Stimulated activated CD4-positive, alpha-beta T cell treated with anti-CD3 and anti-CD28 coated beads, Interleukin-2, amount 100 ng/mL, for 24 hours (primary cell): ENCODE results near the gene HMGXB3.

ENCODE experiments used
- DNase-seq, 2 donors: peaks; one replicate each; pipeline ENCODE4 v3.0.0-alpha.2; 2020

The HMGXB3 gene

GRCh38 chr5:149982505-149982904, 18.0 kb upstream of the HMGXB3 start:
- no peak for DNase-seq

DNA sequence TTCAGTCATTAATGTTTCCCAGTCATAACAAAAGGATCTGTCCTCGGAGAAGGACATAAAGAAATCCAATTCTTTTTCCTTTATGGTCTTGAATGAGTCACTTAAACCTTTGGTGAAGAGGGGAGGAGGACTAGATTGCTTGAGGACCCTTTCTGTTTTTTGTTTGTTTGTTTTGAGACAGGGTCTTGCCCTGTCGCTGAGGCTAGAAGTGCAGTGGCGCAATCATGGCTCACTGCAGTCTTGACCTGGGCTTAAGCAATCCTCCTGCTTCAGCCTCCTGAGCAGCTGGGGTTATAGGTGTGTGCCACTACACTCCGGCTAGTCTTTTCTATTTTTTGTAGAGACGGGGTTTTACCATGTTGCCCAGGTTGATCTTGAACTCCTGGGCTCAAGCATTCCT, 12.4 kb upstream of the HMGXB3 start:
- no peak for DNase-seq

GRCh38 chr5:149990518-149991376, 9.8 kb upstream of the HMGXB3 start:
- peak; percentile 70 to 72 for DNase-seq

DNA sequence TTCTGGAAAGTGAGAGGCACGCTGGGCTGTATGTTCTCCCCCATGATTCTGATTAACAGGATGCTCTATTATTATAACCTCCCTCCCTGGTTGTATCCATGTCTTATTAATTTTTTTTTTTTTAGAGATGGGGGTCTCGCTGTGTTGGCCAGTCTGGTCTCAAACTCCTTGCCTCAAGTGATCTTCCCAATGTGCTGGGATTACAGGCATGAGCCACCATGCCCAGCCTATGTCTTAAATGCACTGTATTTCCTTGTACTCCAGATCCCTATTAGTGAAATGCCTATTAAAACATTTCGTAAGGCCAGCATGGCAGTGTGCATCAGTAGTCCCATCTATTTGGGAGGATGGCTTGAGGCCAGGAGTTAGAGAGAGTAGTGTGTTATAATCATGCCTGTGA, 7.1 kb upstream of the HMGXB3 start:
- no peak for DNase-seq

DNA sequence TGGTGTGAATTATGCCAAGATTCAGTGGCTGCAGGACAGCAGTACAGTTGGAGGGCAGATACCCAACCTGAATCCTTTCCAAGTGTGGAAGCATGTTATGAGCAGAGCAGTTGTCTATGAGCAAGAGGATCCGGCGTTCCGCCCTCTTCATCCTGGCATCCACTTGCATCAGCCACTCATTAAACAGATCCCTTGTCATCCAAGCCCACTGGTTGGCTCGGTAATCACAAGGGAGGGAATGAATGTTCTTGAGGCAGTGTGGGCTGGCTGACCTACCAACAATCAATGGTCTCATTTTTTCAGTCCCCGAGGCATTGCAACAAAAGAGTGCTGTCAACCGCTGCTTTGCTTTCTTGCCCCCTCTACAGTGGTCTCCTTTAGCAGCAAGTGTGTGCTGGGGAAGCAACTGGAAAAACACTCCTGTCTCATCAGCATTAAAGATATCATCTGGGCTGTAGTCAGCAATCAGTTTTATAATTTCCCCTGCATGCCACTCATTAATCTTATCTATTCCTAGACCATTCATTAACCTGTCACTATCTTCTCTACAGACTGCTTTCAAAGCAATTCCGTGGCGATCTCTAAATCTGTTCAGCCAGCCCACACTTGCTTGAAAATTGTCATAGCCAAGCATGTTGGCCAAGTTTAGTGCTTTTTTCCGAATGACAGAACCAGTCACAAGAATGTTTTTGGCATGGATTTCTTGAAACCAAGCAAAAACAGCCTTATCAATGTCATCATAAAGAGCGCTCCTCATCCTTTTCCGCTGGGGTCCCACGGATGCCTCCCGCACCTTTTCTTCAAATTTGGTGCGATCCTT, 4.9 kb upstream of the HMGXB3 start:
- DNase-seq = no peak

- no peak for DNase-seq
These were observed 4.2 kb upstream of the HMGXB3 start for GRCh38 chr5:149996205-149996890.

DNA sequence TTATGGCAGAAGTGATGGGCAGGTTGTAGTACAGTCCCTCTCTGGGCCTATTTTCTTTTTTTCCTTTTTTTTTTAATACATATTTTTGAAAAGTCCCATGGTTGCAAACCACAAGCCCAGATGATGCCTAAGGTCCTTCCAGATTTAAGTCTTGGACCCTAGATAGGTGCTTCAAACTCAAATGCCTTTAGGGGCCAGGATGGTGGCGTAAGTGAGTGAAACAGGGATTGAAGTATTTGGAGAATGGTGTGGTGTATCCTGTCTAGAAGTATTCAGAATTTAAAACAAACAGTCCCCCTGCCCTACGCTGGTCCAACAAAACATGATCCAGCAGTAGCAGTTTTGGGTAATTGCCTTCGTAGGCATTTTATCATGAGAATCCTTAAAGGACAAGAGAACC, 2.3 kb upstream of the HMGXB3 start:
- no peak for DNase-seq

GRCh38 chr5:149999359-149999758, 1.2 kb upstream of the HMGXB3 start:
- DNase-seq = no peak

- no peak for DNase-seq
These were observed 678 bp upstream of the HMGXB3 start for GRCh38 chr5:149999866-150000255.

DNA sequence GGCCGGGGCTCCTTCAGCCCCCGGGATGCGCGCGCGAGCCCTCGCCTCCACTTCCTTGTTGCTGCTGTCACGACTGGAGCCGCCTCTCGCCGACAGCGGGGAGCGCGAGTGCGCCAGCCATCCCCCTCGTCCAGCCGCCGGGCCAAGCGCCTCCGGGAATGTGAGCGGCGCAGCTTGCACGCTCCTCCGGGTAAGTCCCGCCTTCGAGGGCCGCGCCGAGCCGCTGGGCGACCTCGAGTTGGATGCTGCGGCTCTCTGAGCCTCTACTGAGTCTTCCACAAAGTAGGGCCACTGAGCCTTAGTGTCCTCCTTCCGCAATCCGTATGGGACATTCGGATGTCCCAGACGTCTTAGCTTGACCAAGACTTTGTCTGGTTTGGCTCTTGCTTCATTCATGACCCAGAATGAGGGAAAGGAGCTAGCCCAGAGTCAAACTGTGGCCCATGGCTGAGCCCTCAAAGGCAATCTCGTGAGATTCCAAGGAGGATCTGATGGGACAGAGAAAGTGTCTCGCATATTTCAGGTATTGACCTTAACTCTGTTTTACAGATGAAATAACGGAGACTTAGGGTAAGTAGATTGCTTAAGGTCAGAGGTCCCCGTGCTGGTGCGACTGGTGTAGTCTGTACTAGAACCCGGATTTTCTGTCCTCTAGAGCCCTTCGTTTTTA, 586 bp downstream of the HMGXB3 start:
- DNase-seq = peak; percentile 44 to 56

- peak; percentile 57 to 59 for DNase-seq
These were observed 1.3 kb downstream of the HMGXB3 start for GRCh38 chr5:150001660-150002486.

DNA sequence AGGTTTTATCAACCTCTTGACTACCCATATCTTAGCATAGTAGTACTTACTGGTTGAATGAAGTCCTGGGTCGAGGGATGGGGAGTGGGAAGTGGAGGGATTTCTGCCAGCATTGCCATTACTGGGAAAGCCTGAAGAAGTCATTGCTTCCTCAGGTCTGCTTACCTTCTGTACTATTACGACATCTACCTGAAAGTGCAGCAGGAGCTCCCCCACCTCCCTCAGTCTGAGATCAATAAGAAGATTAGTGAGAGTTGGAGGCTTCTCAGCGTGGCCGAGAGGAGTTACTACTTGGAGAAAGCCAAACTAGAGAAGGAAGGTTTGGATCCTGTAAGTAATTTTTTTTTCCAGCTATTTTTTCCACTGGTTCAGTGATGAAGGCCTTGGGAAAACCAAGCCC, 5.8 kb downstream of the HMGXB3 start:
- DNase-seq = no peak

GRCh38 chr5:150007050-150007449, 6.5 kb downstream of the HMGXB3 start:
- DNase-seq = no peak

DNA sequence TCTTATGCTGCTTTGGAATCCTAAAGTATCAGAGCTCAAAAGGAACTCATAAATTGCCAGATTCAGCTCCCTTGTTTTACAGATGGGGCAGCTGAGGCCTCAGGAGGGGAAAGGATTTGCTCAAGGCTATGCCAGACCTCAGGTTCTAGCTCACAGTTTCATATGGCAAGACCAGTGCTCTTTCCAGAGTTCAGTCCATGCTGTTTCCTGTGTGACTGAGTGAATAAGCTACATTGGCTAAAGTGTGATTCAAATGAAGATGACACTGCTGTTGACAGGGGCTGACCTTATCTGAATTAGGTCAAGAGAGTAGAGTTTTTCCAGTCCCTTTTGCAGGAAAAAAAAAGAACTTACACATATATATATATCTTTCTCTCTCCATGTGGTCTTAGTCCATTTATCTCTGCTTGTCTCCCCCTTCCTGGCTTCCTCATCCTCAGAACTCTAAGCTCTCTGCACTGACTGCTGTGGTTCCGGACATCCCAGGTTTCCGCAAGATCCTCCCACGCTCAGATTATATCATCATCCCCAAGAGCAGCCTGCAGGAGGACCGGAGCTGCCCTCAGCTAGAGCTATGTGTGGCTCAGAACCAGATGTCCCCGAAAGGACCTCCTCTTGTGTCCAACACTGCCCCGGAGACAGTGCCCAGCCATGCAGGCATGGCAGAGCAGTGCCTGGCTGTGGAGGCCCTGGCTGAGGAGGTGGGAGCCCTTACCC, 9.3 kb downstream of the HMGXB3 start:
- DNase-seq = no peak

DNA sequence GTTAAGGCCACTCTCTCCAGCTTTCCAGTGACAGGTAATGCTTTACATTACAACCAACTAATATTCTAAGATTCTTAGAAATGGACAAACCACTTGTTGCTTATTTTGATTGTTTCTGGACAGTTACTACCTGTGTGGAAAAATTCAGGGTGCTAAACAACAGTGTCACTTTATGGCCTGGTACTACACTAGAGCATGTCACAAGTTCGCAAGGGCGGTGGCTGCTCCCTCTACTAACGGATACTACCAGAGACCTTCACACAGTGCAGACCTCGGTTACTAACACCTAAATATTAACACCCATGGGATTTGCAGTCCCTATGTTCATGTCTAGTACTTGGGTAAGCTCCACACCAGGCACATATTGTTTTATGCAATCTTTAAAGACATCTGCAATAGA, 13.4 kb downstream of the HMGXB3 start:
- no peak for DNase-seq

- no peak for DNase-seq
These were observed 13.9 kb downstream of the HMGXB3 start for GRCh38 chr5:150014456-150014855.

- DNase-seq = no peak
These were observed 14.9 kb downstream of the HMGXB3 start for GRCh38 chr5:150015415-150015814.

- DNase-seq = no peak
These were observed 16.0 kb downstream of the HMGXB3 start for GRCh38 chr5:150016537-150016936.

DNA sequence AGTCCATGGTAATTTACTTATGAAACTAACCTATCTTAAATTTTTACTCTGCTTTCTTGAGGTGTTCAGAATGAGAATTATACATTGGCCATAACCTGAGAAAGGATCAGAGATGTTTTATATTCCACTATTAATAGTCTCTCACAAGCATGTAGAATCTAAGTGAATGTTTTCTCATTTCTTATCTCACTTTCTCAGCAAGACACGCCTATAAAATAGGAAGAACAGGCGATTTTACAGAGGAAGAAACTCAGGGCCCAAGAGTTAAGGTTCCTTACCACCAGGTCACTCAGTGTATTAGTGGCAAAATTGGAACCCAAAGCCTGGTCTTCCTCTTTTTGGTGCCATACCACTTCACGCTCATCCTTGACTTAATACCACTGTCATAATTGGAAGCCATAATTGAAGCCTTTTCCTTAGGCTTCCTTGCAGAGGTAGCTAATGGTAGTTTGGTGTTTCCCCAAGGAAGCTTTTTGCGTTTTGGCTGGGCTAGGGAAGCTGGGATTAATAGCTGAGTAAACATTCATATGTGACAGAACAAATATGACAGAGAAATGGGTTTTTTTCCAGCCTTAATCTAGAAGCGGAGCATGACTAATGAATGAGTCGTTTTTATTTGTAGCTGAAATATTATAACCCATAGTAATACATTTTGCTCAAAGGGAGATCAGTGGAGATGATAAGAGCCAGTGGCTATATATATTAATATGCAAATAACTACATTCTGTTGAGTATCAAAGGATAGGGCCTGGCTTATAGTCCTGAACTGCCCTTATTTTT, 16.9 kb downstream of the HMGXB3 start:
- DNase-seq = no peak

DNA sequence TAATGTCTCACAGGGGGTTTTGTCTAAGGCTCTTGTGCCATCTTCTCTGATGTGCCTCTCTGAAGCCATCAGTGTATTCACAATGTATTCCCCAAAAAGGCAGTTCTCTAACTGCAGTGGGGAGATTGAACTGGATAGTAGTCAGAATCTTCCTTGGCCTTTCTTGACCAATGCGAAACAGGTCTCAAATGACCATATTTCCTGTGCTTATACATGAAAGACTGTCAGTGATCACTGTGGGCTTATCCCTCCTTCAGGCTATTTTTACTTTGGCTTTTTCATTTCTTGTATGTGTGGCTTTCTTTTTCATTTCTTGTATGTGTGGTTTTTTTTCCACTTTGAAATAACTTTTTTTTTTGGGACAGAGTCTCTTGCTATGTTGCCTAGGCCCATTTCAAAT, 19.7 kb downstream of the HMGXB3 start:
- DNase-seq = no peak
